Glomerular visceral epithelial cell (primary cell): ENCODE measurements around the gene MAGI3.
"Not testable (repeated sequence)": the region's sequence is repeated elsewhere in the genome, so short reads cannot be mapped to it uniquely, and the experiment has no call there.

ENCODE experiments used
- DNase-seq: peaks from one replicate; pipeline ENCODE4 v3.0.0-alpha.2; 2016; ENCODE audit errors: extremely low spot score

MAGI3 gene

GRCh38 chr1:113399062-113399583 is 8.8 kb downstream of the MAGI3 start:
- DNase-seq = no peak

GRCh38 chr1:113401067-113401466 is 10.8 kb downstream of the MAGI3 start:
- no peak for DNase-seq

- no peak for DNase-seq
Observed at GRCh38 chr1:113401728-113402127, 11.4 kb downstream of the MAGI3 start.

GRCh38 chr1:113403065-113403464 is 12.8 kb downstream of the MAGI3 start:
- DNase-seq = no peak

- DNase-seq = no peak
Observed at GRCh38 chr1:113405573-113405972, 15.3 kb downstream of the MAGI3 start.

- DNase-seq = not testable (repeated sequence)
Observed at GRCh38 chr1:113406149-113406548, 15.8 kb downstream of the MAGI3 start.

- no peak for DNase-seq
Observed at GRCh38 chr1:113409363-113409762, 19.0 kb downstream of the MAGI3 start.

GRCh38 chr1:113412020-113412419 is 21.7 kb downstream of the MAGI3 start:
- DNase-seq = not testable (repeated sequence)

DNA sequence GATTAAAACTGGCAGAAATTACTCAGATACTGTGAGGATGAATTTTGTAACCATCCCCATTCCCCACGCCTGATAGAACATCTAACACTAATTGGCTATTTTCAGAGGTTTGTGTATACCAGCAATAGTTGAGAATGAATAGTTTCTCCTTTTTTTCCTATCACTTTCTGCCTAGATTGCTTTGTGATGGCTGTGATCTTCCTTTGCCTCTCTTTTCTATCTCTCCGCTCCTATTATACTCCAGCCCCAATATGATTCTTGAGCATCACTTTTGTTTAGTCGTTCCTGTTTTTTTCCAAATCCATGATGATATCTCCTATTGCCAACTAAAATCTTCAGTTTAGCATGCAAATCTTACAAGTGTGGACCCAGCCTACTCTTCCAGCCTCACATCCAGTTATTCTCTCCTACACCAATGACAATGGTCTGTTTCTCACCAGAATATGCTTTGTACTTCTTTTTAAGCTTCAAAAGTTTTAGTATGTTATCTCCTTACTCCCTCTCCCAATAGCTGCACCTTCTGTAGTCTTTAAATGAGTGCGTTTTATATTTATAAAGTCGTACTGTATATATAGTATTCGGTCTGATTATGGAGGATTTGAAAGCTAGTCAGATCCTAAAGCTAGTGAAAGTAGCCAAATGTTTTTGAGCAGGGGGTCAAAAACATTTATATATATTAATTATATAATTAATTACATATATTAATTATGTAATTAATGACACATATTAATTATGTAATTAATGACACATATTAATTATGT is 25.2 kb downstream of the MAGI3 start:
- DNase-seq = no peak

- not testable (repeated sequence) for DNase-seq
Observed at GRCh38 chr1:113416071-113416470, 25.8 kb downstream of the MAGI3 start.

DNA sequence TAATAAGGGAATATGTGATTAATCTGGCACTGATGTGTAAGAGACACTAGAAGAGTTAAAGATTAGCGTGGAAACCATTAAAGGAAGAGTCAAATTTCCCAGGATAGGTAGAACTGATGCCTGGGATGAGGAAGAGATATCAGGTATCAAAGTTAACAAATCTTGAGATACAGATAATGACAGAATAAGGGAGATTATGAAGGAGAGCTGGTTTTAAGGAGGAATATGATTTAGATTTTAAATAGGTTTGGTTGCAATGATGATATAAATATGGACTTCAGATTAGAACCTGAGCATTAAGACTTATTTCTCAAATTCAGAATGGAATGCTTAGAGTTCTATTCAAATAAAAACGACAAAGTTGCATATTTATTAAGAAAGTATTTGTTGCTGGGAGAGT is 26.2 kb downstream of the MAGI3 start:
- no peak for DNase-seq

GRCh38 chr1:113422315-113423068 is 32.2 kb downstream of the MAGI3 start:
- no peak for DNase-seq

- no peak for DNase-seq
Observed at GRCh38 chr1:113423826-113424225, 33.5 kb downstream of the MAGI3 start.

DNA sequence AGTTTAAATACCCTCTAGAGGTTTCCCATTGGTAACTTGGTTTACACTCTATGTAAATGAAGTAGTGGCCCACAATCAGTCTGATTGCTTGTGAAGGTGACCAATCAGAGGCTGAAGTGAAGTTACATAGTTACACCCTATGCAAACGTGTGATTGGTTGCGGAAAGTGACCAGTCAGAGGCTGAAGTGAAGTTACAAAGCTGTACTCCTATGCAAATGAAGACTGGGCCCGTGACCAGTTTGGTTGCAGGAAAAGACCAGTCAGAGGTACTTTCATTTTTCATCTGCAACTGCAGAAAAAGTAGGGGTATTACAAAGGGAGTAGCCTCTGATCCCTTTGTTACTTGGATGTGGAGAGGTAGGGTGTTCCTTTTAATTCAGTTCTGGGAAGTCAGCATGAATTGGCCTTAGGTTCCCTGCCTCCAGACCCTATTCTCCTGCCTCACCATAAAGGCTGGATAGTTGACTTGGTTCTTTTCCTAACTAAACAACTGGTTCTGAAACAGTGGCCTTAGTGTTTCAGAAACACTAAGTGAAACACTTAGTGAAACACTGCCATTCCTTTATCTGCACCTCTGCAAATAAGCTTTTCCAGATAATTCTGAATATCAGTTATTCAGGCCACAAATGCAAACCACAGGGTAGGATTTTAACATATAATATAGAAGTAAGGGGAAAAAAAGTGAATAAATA is 39.3 kb downstream of the MAGI3 start:
- DNase-seq = no peak

DNA sequence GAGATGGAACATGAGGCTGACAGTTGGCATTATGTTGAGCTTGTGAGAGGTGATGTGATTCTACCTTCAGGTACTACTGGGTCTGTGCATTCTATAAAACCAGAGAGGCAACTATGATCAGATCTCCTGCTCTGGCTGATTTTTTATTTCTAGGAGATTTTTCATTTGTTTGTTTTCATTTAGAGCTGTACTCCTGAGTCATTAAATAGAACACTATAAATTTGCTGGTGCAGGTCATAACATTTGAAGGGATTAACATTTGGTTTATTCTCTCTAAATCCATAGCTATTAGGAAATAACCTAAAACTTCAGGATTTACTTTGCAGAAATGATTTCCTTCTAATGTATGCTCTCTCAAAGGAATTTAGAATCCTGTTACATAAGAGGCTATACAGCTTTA is 42.9 kb downstream of the MAGI3 start:
- no peak for DNase-seq

DNA sequence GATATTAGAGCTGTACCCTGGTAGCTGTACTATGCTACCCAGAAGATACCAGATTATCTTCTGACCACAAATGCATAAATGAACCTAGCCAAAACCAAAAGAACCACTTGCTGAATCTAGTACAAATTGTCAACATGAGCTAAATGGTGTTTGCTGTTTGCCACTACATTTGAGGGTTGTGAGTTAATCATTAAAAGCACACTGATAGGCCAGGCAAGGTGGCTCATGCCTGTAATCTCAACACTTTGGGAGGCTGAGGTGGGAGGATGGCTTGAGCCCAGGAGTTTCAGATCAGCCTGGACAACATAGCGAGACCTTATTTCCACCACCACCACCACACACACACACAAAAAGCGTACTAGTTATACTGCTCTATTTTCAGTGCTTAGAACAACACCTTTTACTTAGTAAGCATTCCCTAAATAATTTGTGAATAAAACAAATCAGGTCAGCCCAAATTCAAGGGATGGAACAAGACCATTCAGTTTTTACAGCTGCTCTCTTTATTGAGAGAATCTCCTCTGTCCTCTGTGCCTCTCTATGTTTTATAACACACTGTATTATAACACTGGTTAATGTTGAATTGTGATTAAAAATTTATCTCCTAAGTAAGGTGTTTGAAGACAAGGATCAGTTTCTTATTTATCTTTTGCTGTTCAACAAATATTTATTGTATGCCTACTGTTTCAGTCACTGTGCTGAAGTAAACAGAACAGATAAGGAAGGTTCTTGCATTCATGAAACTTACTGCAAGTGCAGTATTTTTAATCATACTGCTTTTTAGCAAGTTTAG is 44.0 kb downstream of the MAGI3 start:
- no peak for DNase-seq

DNA sequence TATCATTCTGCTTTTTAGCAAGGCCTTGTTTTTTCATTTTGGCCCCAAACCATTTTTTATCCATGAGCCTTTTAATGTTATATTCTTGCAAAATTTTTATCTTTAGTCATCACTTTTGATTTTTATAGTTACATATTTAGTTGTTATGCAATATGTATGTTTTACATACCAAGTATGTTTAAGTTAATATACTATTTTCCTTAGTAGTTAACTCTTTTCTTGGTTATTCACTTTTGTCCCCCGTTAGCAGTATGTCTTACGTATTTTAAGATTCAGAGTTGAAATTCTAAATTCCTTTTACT is 44.5 kb downstream of the MAGI3 start:
- no peak for DNase-seq

- no peak for DNase-seq
Observed at GRCh38 chr1:113437554-113438341, 47.4 kb downstream of the MAGI3 start.

DNA sequence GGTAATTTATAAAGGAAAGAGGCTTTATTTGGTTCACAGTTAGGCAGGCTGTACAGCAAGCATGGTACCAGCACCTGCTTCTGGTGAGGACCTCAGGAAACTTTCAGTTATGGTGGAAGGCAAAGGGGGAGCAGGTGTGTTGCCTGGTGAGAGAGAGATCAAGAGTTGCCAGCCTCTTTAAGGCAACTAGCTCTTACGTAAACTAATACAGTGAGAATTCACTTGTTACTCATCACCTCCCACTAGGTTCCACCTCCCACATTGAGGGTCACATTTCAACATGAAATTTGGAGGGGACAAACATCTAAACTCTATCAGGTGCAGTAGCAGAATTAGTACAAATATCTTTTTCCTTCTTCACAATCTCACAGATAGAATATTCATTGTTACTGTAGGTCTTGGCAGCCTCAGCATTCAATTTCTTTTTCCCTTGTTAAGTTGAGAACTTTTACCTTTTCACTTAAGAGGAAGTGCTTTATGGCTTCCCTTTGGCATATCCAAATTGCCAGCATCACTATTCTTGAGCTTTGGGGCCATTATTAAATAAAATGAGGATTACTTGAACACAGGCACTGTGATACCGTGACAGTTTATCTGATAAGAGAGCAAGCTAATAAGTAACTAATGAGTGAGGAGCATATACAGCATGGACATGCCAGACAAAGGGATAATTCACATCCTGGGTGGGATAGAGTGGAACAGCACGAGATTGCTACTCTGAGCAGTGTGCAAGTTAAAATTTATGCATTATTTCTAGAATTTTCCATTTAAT is 48.4 kb downstream of the MAGI3 start:
- no peak for DNase-seq

DNA sequence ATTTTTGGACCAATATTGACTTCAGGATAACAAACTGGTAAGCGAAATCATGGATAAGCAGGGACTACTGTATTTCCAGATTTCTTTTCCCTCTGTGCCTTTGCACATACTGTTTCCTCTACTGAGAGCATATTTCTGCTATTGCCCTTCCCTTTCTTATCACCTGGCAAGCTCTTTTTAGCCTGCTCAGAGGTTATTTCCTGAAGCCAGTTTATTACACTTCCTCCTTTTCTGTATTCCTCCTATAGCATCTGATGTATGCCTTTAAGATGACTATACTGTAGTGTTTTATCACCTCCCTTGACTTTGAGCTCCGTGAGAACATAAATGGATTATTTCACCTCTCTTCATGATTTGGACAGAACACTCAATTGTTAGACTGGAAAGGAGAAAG is 49.0 kb downstream of the MAGI3 start:
- DNase-seq = no peak
